Stomach (tissue), 9 donors: Measurements from ENCODE around the gene CSE1L. TPM values are rescaled to one million over a fixed set of nuclear protein-coding genes. Genes with fewer than 3 reads are reported as not detected.

Source experiments
- DNase-seq, 2 donors: peaks; one replicate each; pipeline versions ENCODE4 v3.0.0 to v3.0.0-alpha.2; 2013 to 2019
- H3K27ac ChIP-seq, 5 donors: fragments of 200-600 bp in 4 of 5; sonication (generic) in 4 of 5; one replicate each; pipeline ENCODE4 v1.5.1; 2013 to 2019; ENCODE audit warnings: mild to moderate bottlenecking in 1 of 5, moderate library complexity in 1 of 5
- H3K27me3 ChIP-seq, 3 donors: fragments of 200-600 bp; sonication (generic); one replicate each; pipeline ENCODE4 v1.5.1; 2017 to 2019; ENCODE audit warnings: mixed run types in 1 of 3
- H3K36me3 ChIP-seq, 4 donors: fragments of 200-600 bp; sonication (generic); 1 replicate in 3 of 4; 2 replicates in 1 of 4; pipeline ENCODE4 v1.5.1; 2016 to 2019
- H3K4me1 ChIP-seq, 4 donors: fragments of 200-600 bp; sonication (generic); one replicate each; pipeline ENCODE4 v1.5.1; 2016 to 2019
- H3K4me3 ChIP-seq, 4 donors: fragments of 200-600 bp; sonication (generic) in 3 of 4; one replicate each; pipeline ENCODE4 v1.5.1; 2016 to 2019; ENCODE audit warnings: mild to moderate bottlenecking in 1 of 4
- H3K9me3 ChIP-seq, 4 donors: fragments of 200-600 bp; sonication (generic); one replicate each; pipeline ENCODE4 v1.5.1; 2016 to 2019
- EP300 ChIP-seq: sonication (generic); formaldehyde crosslinking; IDR thresholded peaks from one replicate; pipeline ENCODE4 v1.6.1; 2017; ENCODE audit warnings: antibody characterized with exemption
- POLR2A ChIP-seq, 4 donors: fragments of 450-650 bp; IDR thresholded peaks; one replicate each; pipeline ENCODE4 v1.6.1; 2016; ENCODE audit warnings: antibody characterized with exemption in 4 of 4, control low read depth in 2 of 4, mild to moderate bottlenecking in 1 of 4, moderate library complexity in 1 of 4
- POLR2AphosphoS5 ChIP-seq, 3 donors: sonication (generic); formaldehyde crosslinking; IDR thresholded peaks; one replicate each; pipeline ENCODE4 v1.6.1; 2016; ENCODE audit warnings: antibody characterized with exemption in 3 of 3
- WGBS, 5 donors: extraction: QIAGEN DNeasy Blood & Tissue Kit in 3 of 5; methylation state at CpG; one replicate each; pipeline versions ENCODE4 v1.1.5 to v1.1.7; 2013 to 2018; 5-methylcytosine and 5-hydroxymethylcytosine counted together
- intact Hi-C: fragments of 100-400 bp; cut with DNase I; formaldehyde crosslinking; loops from one replicate; pipeline ENCODE4 v1.15.1; 2023; ENCODE audit warnings: low total_unique reads
- polyA plus RNA-seq, 3 donors: library from polyadenylated mRNA; stranded (reverse); fragments of 200-250 nt; gene quantifications; one replicate each; pipeline ENCODE4 v1.2.3, GENCODE V29; 2013
- total RNA-seq, 5 donors: library from RNA; depleted of rRNA; stranded (reverse); fragments of >200 nt; gene quantifications; one replicate each; pipeline versions ENCODE4 v1.1.0 to v1.2.3, GENCODE V29; 2014 to 2016
- TF ChIP-seq, protein P1 (sequence below), 7 experiments: fragments of 450-650 bp in 4 of 7; fragments of 200-600 bp in 3 of 7; sonication (generic) in 3 of 7; IDR thresholded peaks; one replicate each; pipeline ENCODE4 v1.5.1; 2016 to 2019; ENCODE audit warnings: antibody characterized with exemption in 7 of 7, control low read depth in 2 of 7, mild to moderate bottlenecking in 1 of 7
- donor health status: healthy with polysubstance abuse.
- donor health status: Bipolar disorder and iron deficiency.
- donor health status: healthy.

Gene CSE1L
- total and polyA plus RNA-seq, 8 donors = 2.0 to 66.1 (median 31.1) TPM

DNA sequence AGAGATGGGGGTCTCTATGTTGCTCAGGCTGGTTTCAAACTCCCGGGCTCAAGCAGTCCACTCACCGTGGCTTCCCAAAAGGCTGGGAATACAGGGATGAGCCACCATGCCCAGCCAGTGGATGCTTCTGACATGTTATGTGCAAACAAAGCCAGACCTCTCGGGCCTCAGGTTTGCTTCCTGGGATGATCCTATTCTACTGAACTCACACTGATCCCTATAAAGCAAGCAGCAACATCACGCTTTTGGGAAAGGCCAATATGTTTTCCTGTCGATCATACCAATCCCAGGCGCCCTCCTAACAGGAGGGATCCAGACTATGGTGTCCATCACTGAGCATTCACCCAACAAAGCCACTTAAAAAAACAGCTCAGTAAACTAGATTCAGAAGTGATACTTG, 60.2 kb downstream of the CSE1L start:
- intact Hi-C loops = no loop called here
- DNase-seq = no peak
- H3K4me1 ChIP-seq = peaks cover 0 to 1% (median under 1%) of the 10 kb centered on the region in 4 donors
- peaks cover 13 to 76% (median 73%) of the 10 kb centered on the region in 4 donors for H3K36me3 ChIP-seq
- H3K27me3 ChIP-seq = no peaks in the 10 kb centered on the region
- WGBS, 5 donors = 95 to 100% (median 97%) methylated on average over 6 of the region's 6 CpGs
- H3K27ac ChIP-seq = no peak overlapping the region
- H3K4me3 ChIP-seq = no peak overlapping the region
- TF ChIP-seq POLR2AphosphoS5 (IDR thresholded peaks at IDR 0.05) (no peak), POLR2A (IDR thresholded peaks at IDR 0.05) (no peak), EP300 (no peak)
- TF ChIP-seq, protein P1, sequence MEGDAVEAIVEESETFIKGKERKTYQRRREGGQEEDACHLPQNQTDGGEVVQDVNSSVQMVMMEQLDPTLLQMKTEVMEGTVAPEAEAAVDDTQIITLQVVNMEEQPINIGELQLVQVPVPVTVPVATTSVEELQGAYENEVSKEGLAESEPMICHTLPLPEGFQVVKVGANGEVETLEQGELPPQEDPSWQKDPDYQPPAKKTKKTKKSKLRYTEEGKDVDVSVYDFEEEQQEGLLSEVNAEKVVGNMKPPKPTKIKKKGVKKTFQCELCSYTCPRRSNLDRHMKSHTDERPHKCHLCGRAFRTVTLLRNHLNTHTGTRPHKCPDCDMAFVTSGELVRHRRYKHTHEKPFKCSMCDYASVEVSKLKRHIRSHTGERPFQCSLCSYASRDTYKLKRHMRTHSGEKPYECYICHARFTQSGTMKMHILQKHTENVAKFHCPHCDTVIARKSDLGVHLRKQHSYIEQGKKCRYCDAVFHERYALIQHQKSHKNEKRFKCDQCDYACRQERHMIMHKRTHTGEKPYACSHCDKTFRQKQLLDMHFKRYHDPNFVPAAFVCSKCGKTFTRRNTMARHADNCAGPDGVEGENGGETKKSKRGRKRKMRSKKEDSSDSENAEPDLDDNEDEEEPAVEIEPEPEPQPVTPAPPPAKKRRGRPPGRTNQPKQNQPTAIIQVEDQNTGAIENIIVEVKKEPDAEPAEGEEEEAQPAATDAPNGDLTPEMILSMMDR (IDR thresholded peaks at IDR 0.05) = no peak
- no peaks in the 10 kb centered on the region for H3K9me3 ChIP-seq

DNA sequence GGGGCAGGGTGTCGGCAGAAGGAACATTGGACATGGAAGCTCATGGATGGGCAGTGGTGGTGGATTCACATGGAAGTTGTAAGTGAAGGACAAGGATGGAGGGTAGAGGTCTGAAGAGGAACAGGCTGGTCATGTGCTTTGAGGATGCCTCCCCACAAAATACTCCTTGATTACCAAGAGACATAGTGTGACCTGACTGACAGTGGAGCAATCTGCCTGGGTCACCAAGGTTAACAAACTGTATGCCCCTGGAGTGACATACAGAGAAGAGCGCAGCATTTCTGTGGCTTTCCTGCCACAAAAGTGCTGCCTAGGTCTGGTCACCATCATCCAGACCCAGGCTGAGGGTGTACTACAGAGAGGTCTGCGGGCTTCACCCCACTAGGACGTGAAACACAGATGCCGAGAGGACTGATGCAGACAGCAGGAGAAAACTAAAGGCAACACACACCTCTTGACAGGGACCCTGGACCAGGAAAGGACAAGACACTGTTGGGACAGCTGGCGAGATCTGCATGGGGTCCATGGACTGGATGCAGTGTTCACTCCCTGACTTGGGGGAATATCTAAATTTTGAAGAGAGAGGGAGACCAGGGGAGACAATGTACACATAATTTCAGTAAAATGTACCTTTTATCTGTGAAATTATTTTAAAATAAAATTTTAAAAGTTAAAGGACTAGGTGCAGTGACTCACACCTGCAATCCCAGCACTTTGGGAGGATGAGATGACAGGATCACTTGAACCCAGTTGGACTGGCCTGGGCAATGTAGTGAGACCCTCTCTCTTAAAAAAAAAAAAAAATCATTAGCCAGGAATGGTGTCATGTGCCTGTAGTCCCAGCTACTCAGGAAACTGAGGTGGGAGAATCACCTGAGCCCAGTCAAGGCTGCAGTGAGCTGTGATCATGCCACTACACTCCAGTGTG, 64.9 kb downstream of the CSE1L start:
- no peaks in the 10 kb centered on the region for H3K27me3 ChIP-seq
- H3K4me1 ChIP-seq = no peaks in the 10 kb centered on the region
- no peak overlapping the region for H3K4me3 ChIP-seq
- H3K9me3 ChIP-seq = no peaks in the 10 kb centered on the region
- peaks cover 31 to 76% (median 74%) of the 10 kb centered on the region in 4 donors for H3K36me3 ChIP-seq
- TF ChIP-seq POLR2A (IDR thresholded peaks at IDR 0.05) = no peak
- TF ChIP-seq EP300 = no peak
- TF ChIP-seq, protein P1 (IDR thresholded peaks at IDR 0.05) = no peak
- no peak for TF ChIP-seq POLR2AphosphoS5 (IDR thresholded peaks at IDR 0.05)
- intact Hi-C loops = no loop called here
- DNase-seq = no peak
- H3K27ac ChIP-seq = no peak overlapping the region
- WGBS, 5 donors = 88 to 98% (median 96%) methylated on average over 6 of the region's 6 CpGs

DNA sequence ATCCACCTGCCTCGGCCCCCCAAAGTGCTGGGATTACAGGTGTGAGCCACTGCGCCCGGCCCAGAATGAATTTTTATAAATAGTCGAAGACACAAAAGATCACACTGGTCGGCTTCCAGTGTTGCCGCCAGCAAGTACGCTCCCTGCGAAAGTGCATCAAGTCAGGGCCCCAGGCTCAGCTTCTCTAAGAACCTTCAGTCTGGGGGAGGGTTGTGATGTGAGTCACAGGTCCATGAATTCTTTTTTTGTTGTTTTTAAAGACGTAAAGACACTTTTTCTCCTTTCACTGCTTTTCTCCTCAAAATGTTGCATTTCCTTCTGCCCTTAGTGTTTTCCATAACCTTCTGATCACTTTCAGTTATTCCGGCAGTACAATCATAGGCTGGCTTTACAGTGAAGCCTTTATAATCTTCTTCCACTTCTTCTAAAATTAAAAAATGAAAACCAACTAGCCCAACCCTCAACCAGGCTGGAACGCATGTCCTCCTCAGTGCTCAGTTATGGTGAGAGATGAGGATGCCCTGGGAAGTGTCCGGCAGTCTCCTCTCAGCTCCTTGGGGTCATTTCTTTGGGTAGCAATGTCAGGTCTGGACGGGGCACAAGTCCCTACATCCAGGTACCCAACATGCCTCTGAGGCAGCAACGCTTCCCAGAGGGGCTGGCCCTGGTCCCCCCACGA, 66.6 kb downstream of the CSE1L start:
- WGBS, 5 donors = 89 to 94% (median 94%) methylated on average over 15 of the region's 15 CpGs
- intact Hi-C loops = no loop called here
- Histone ChIP-seq H3K9me3 (no peaks in the 10 kb centered on the region), H3K4me3 (no peak overlapping the region), H3K4me1 (no peaks in the 10 kb centered on the region), H3K27ac (no peak overlapping the region), H3K27me3 (no peaks in the 10 kb centered on the region), H3K36me3 (peaks cover 48 to 87% (median 87%) of the 10 kb centered on the region in 4 donors)
- TF ChIP-seq, protein P1 (IDR thresholded peaks at IDR 0.05) = no peak
- TF ChIP-seq EP300 (no peak), POLR2A (IDR thresholded peaks at IDR 0.05) (no peak), POLR2AphosphoS5 (IDR thresholded peaks at IDR 0.05) (no peak)
- DNase-seq = no peak

DNA sequence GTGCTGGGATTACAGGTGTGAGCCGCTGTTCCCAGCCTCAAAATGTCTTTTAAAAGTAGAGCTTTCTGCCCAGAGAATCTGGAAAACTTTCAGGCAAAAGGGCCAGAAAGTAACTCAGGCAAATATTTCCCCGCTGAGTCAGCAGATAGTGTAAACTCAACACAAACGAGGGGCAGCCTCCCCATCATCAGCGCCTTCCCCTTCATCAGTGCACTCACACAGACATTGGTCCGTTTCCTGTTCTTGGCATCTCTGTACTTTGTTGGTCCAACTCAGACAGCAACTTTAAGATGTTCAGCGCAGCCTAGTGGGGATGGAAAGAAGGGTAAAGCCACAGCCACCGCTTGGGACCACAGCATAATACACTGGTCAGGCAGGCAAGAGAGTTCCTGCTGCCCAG, 69.5 kb downstream of the CSE1L start:
- WGBS, 5 donors = 69 to 83% (median 79%) methylated on average over 7 of the region's 7 CpGs
- H3K36me3 ChIP-seq = peaks cover 67 to 100% (median 98%) of the 10 kb centered on the region in 4 donors

More for the DNA sequence above, 69.5 kb downstream of the CSE1L start:
- Histone ChIP-seq H3K9me3 (no peaks in the 10 kb centered on the region), H3K27ac (no peak overlapping the region), H3K27me3 (no peaks in the 10 kb centered on the region), H3K4me1 (no peaks in the 10 kb centered on the region), H3K4me3 (no peak overlapping the region)
- no peak for DNase-seq
- no peak for TF ChIP-seq POLR2A (IDR thresholded peaks at IDR 0.05)
- intact Hi-C loops = no loop called here
